ENCODE results near the gene LRRC9.

LRRC9 gene

DNA sequence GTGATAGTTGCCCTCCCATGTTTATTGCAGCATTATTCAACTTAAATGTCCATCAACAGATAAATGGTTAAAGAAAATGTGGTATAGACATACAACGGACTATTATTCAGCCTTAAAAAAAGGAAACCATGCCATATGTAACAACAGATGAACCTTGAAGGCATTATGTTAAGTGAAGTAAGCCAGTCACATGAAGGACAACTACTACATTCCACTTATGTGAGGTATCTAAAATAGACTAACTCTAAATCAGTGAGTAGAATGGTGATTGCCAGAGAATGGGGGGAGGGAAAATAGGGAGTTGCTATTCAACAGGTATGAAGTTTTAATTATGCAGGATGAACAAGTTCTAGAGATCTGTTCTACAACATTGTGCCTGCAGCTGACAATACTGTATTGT is 181.8 kb downstream of the LRRC9 start:
- H3K27me3 ChIP-seq (ENCODE audit: low read length) = no peaks in the 10 kb centered on the region
- H3K27ac ChIP-seq (ENCODE audit: low read depth, low read length) = no peak overlapping the region
- no peaks in the 10 kb centered on the region for H3K9me3 ChIP-seq (ENCODE audit: insufficient read depth, low read length)
- H3K79me2 ChIP-seq (ENCODE audit: insufficient read depth, low read length) = peaks cover 94% of the 10 kb centered on the region
- no peak overlapping the region for H3K9ac ChIP-seq (ENCODE audit: low read length)
- peaks cover 7% of the 10 kb centered on the region; the same call in 1 of the 2 replicates for H4K20me1 ChIP-seq (ENCODE audit: low read depth, low read length)
- 0 out of 2 replicates have a peak, but pooled peaks cover 4% of the 10 kb centered on the region for H3K36me3 ChIP-seq (ENCODE audit: low read length)
- no peak for TF ChIP-seq EZH2phosphoT487 (conservative IDR thresholded peaks at IDR 0.05; ENCODE audit: low read length)
- no peak for TF ChIP-seq CTCF (IDR thresholded peaks at IDR 0.05; ENCODE audit: insufficient read depth, low read length, poor library complexity, severe bottlenecking)
- H2AFZ ChIP-seq (ENCODE audit: low read depth, low read length, severe bottlenecking) = no peak overlapping the region
- H3F3A ChIP-seq (ENCODE audit: insufficient read depth) = peaks cover 3% of the 10 kb centered on the region; the same call in 1 of the 2 replicates
- H3K4me2 ChIP-seq (ENCODE audit: low read depth, low read length, poor library complexity, severe bottlenecking) = no peak overlapping the region
- H3K9me2 ChIP-seq (replicated peaks; ENCODE audit: insufficient read depth, low read length) = no peaks in the 10 kb centered on the region
- no peak overlapping the region for H3K4me3 ChIP-seq (ENCODE audit: insufficient read depth, low read length, poor library complexity, severe bottlenecking)

DNA sequence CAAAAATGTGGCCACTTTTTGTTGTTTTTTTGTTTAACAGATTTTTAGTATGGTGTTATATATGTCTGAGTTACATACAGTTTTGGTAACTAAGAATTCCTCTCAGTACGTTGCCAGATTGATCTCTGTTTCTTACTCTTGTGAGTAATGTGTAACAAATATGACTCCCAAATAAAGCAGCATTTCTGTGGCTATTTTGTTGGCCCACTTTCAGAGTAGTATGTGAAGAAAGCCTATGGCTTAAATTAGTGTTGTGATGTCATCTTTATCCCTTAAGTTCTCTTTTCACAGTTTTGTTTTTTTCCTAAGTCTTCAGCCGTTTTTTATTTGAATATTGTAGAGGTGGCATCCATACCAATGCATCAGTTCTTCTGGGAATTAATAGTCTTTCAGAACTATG is 182.4 kb downstream of the LRRC9 start:
- Histone ChIP-seq H3K79me2 (ENCODE audit: insufficient read depth, low read length) (peaks cover 88% of the 10 kb centered on the region), H3K36me3 (ENCODE audit: low read length) (0 out of 2 replicates have a peak, but pooled peaks cover 4% of the 10 kb centered on the region), H3K4me2 (ENCODE audit: low read depth, low read length, poor library complexity, severe bottlenecking) (no peak overlapping the region), H3K9me3 (ENCODE audit: insufficient read depth, low read length) (no peaks in the 10 kb centered on the region), H3K27me3 (ENCODE audit: low read length) (no peaks in the 10 kb centered on the region), H3F3A (ENCODE audit: insufficient read depth) (peaks cover 3% of the 10 kb centered on the region; the same call in 1 of the 2 replicates), H4K20me1 (ENCODE audit: low read depth, low read length) (peaks cover 7% of the 10 kb centered on the region; the same call in 1 of the 2 replicates), H2AFZ (ENCODE audit: low read depth, low read length, severe bottlenecking) (no peak overlapping the region), H3K27ac (ENCODE audit: low read depth, low read length) (no peak overlapping the region), H3K4me3 (ENCODE audit: insufficient read depth, low read length, poor library complexity, severe bottlenecking) (no peak overlapping the region), H3K9me2 (replicated peaks; ENCODE audit: insufficient read depth, low read length) (no peaks in the 10 kb centered on the region), H3K9ac (ENCODE audit: low read length) (no peak overlapping the region)
- TF ChIP-seq CTCF (IDR thresholded peaks at IDR 0.05; ENCODE audit: insufficient read depth, low read length, poor library complexity, severe bottlenecking) (no peak), EZH2phosphoT487 (conservative IDR thresholded peaks at IDR 0.05; ENCODE audit: low read length) (no peak)

GRCh38 chr14:60106339-60106738 is 186.4 kb downstream of the LRRC9 start:
- Histone ChIP-seq H3F3A (ENCODE audit: insufficient read depth) (peaks cover 3% of the 10 kb centered on the region; the same call in 1 of the 2 replicates), H3K9me3 (ENCODE audit: insufficient read depth, low read length) (no peaks in the 10 kb centered on the region), H2AFZ (ENCODE audit: low read depth, low read length, severe bottlenecking) (no peak overlapping the region), H4K20me1 (ENCODE audit: low read depth, low read length) (peaks cover 7% of the 10 kb centered on the region; the same call in 1 of the 2 replicates), H3K27ac (ENCODE audit: low read depth, low read length) (no peak overlapping the region), H3K4me2 (ENCODE audit: low read depth, low read length, poor library complexity, severe bottlenecking) (no peak overlapping the region), H3K9me2 (replicated peaks; ENCODE audit: insufficient read depth, low read length) (no peaks in the 10 kb centered on the region), H3K9ac (ENCODE audit: low read length) (no peak overlapping the region), H3K27me3 (ENCODE audit: low read length) (no peaks in the 10 kb centered on the region), H3K4me3 (ENCODE audit: insufficient read depth, low read length, poor library complexity, severe bottlenecking) (no peak overlapping the region), H3K79me2 (ENCODE audit: insufficient read depth, low read length) (peaks cover 72% of the 10 kb centered on the region), H3K36me3 (ENCODE audit: low read length) (0 out of 2 replicates have a peak, but pooled peaks cover 7% of the 10 kb centered on the region)
- TF ChIP-seq EZH2phosphoT487 (conservative IDR thresholded peaks at IDR 0.05; ENCODE audit: low read length) (no peak), CTCF (IDR thresholded peaks at IDR 0.05; ENCODE audit: insufficient read depth, low read length, poor library complexity, severe bottlenecking) (no peak)

Data from SU-DHL-6 (cell line).